NCI-H1436 (cell line): ENCODE data around the gene TPD52L2.
"Not testable (repeated sequence)": the region's sequence is repeated elsewhere in the genome, so short reads cannot be mapped to it uniquely, and the experiment has no call there.

ENCODE experiments used
- DNase-seq: peaks from one replicate; lab custom pipeline; 2025; lab: John Stamatoyannopoulos, UW

Gene TPD52L2

GRCh38 chr20:63878899-63879663 is 14.0 kb downstream of the TPD52L2 start:
- no peak for DNase-seq

DNA sequence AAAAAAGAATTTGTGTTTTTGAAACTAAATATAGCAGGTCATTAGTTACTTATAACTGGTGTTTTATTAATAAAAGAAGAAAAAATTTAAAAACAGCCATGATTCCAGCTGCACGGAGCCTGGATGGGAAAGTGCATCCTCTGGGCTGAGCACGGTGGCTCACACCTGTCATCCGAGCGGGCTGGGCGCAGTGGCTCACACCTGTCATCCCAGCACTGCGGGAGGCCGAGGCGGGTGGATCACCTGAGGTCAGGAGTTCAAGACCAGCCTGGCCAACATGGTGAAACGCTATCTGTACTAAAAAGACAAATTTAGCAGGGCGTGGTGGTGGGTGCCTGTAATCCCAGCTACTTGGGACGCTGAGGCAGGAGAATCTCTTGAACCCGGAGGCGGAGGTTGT is 15.8 kb downstream of the TPD52L2 start:
- DNase-seq: not testable (repeated sequence)

- DNase-seq: no peak
These were observed 16.6 kb downstream of the TPD52L2 start for GRCh38 chr20:63881451-63882226.

DNA sequence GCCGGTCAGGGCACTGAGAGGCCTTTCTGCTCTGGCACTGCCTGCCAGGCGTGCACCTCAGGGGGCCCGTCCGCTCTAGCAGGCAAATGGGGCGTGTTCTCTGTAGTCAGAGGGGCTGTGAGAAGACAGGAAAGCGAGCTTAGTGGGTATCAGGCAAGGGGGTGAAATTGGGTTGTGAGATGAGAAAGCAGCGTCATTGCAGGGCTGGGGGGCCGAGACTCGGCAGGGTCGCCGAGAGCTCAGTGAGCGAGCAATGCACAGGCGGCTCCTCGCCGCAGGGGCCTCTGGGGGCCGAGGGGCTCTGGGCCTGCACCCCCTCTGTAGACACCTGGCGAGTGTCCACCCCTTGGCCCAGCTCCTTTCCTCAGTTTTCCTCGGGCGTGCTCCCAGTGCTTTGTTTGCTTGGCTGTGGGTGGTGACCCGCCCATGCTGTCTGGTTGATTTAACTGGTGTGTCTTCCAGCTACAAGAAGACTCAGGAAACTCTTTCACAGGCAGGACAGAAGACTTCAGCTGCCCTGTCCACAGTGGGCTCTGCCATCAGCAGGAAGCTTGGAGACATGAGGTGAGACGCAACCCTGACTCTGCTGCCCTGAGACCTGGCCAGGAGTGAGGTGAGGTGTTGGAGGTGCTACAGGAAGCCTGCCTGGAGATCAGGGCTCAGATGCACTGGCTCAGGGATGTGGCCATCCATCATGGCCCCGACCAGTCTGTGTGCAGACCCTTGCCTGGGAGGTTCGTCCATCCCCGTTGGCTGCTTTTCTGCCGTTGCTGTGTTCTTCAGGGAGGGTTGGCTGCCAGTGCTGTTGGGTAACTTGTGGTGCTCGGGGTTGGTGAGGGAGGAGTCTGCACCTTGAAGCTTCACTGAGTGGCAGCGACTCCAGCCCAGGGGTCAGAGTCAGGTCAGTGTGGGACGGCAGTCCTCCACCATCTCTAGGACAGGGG is 17.5 kb downstream of the TPD52L2 start:
- DNase-seq: no peak

DNA sequence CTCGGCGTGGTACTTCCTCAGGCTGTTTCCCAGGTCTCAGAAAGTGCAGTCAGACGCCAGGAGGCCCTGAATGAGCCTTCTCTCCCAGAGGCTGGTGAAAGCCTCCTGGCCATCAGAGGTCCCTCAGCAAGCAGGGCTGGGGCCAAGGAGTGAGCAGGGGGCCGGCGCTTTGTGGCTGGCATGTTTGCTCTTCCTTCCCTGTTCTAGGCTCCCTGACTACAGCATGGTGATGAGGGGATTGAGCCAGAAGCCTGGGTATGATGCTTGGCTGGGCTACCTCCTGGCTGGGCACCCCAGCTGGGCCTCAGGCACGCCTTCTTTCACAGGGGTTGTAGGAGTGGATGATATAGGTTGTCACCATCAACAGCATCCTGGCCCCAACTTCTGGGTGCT is 18.1 kb downstream of the TPD52L2 start:
- DNase-seq: no peak

GRCh38 chr20:63884506-63885263 is 19.6 kb downstream of the TPD52L2 start:
- no peak for DNase-seq

- no peak for DNase-seq
These were observed 20.4 kb downstream of the TPD52L2 start for GRCh38 chr20:63885264-63886053.

- DNase-seq: no peak
These were observed 21.0 kb downstream of the TPD52L2 start for GRCh38 chr20:63886054-63886419.

- DNase-seq: no peak
These were observed 21.9 kb downstream of the TPD52L2 start for GRCh38 chr20:63886921-63887320.

GRCh38 chr20:63889241-63890200 is 24.5 kb downstream of the TPD52L2 start:
- DNase-seq: no peak

DNA sequence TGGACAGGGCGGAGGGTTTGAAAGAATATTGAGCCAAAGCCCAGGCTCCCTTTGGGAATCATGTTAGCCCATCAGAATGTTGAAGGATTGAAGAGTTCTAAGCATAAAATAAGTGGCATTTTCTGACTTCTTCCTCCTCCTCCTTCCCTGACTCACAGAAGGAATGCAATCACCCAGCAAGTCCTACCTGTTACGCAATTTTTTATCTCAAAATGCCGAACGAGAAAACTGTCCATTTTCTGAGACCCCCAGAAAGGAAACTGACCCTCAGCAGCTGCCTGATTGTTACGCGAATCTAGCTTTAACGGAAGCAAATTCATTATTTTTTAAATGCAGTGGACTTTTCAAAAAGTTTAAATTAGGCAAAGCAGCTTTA is 25.1 kb downstream of the TPD52L2 start:
- no peak for DNase-seq

- no peak for DNase-seq
These were observed 25.5 kb downstream of the TPD52L2 start for GRCh38 chr20:63890616-63891015.

DNA sequence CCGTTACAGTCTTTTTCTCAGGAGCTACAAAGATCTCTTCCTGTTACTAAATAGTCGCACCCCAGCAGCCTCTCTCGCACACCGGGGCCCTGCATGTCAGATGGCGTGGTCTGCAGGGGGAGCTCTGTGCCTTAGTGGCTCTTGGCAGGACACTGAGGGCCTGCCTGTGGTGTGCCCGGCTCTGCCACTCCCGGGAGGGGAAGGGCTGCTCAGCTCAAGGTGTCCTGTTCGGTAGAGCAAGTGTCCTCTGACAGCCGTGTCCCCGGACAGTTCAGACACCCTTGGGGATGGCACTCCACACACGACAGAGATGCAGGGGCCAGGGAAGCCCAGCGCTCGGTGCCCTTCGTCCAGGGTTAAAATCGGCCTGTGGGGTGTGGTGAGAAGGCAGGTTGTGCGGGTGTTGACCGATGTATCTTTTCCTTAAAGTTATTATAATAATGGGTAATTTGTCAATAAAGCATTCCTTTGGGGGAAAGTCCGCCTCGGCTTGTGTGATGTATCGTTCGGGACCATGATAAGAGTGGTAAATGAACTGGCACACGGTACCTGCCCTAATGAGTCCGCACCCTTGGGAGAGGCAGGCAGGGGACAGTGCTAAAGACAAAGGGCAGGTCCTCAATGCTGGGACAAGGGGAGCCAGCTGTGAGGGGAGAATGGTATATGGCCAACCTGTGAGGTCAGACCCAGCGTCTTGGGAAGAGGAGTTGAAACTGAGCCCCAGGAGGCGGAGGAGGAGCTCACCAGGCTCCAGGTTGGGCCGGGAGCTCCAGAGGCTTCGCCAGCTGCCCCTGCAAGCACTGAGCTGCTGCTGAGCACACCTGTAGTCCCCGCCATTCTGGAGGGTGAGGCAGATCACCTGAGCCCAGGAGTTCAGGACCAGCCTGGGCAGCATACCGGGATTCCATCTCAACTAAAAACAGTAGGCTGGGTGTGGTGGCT is 26.3 kb downstream of the TPD52L2 start:
- DNase-seq: no peak

DNA sequence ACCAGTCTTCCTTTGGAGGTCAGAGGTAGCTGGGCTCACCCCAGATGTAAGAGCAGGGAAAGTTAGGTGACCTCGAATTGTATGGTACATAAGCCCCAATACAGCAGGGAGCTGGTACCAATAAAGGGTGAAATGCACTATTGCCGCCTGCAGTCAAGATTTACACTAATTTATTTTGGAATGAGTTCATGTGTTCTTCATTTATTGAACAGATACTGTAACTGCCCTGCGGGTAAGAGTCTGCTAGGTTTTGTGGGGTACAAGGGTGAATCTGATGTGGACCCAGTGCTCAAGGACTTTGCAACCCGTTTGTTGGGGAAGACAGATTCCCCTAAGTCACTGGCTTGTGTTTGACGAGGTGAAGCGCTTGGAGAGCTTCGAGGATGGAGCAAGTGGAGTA is 27.3 kb downstream of the TPD52L2 start:
- DNase-seq: no peak

- no peak for DNase-seq
These were observed 28.9 kb downstream of the TPD52L2 start for GRCh38 chr20:63893999-63894357.

DNA sequence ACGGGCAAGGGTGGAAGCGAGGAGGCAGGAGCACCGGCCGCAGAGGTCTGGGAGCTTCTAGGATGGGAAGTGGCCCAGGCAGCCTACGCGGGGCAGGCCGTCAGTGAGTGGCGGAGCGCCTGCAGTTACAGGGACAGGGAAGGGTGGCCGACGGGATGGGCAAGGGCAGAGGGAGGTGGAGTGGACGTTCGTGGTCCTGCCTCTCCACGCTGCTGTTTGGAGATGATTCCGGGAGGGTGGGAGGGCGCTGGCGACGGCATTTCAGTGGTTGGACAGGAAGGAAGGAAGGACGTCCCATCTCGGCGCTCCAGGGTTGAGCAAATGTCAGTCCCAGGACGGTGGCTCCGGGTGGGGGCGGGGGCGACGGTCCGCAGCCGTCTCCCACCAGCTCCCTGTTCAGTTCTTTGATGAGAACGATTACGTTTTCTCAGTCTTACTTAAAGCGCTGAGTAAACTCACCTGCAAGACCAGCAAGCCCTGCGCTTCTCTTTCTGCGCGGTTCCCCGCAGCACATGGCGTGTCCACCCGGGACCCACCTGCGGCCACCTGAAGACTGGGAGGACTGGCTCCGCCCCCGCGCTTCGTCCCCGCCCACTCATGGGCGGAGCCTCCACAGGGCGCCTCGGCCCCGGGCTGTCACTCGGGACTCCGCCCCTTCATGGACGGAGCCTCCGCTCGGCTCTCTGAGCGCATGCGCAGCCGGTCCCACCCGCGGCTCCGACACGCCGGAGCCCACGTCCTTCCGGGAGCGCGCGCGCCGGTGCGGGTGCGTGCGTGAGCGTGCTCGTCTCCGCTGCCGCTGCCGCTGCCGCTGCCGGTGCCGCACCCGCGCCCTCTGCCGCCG is 29.5 kb downstream of the TPD52L2 start, which contains the start of gene DNAJC5:
Gene DNAJC5 (plus strand): TSS at position 769 of the 844 bp plus-strand sequence. CDS start 33,220 bp downstream, outside the sequence.
- peak; percentile 89 for DNase-seq

DNA sequence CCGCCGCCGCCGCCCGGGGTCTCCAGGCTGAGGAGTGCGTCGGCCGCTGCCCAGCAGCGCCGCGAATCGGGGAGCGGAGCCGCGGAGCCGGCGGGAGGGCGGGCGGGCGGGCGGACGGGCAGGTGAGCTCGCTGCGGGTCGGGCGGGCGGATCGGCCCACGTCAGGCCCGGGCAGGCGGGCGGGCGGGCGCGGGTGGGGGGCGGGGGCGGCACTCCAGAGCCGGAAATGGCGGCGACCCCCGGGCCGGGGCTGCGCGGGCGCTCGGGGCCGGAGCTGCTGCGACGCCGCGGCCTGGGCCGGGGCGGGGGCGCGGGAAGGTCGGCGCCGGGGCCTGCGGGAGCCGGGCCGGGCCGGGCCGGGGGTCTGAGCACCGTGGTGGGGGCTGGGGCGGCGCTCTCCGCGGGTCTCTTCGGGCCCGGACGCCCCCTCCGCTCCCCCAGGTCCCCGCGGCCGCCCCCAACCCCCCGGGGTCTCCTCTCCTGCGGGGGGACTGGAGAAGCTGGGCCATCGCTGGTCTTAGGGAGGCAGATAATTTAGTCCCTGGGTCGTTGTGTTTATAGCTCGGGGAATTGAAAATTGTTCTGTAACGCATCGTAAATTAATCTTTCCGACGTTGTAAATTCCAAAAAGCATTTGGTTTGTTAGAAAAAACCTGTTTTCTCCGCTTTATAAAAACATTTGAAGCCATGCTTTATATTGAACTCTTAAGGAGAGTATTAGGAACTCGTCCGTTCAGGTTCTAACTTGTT is 30.3 kb downstream of the TPD52L2 start:
- DNase-seq: no peak
